Dedifferentiated amniotic fluid mesenchymal stem cell (primary cell): ENCODE results near the gene ZNF681.
"Not testable (repeated sequence)": the region's sequence is repeated elsewhere in the genome, so short reads cannot be mapped to it uniquely, and the experiment has no call there.

Source experiments
- DNase-seq: peaks from one replicate; pipeline ENCODE4 v3.0.0-alpha.2; 2016; ENCODE audit errors: extremely low spot score

The ZNF681 gene

DNA sequence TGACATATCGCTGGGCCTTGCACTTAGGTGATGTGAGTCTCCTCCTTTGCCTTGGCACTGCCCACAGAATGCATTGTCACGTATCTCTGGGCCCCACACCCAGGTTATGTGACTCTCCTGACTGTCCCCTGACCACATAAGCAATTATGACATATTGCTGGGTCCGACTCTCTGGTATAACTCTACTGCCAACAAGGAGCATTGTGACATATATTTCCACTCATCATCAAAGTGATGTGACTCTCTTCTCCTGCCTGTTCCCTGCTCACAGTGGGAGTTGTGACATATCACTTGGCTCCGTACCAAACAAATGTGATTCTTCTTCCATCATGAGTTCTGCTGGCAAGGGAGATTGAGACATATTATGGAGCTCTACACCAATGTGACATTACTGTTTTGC is 15.4 kb upstream of the ZNF681 start:
- no peak for DNase-seq

DNA sequence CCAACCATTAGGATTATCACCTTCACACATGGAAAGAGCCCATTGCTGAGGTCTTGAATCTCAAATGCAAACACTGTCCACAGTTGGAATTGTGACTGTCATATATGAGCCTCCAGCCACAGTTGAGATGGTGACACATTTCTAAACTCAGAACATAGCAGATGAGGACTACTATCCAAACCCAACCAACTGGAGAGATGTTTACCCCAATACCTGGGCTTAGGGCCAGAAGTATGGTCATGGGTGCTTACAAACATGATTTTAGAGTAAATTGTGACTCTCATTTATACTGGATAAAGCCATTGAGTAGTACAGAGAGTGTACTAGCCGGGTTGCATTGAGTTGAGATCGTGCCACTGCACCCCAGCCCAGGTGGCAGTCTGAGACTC is 14.0 kb upstream of the ZNF681 start:
- DNase-seq = no peak

DNA sequence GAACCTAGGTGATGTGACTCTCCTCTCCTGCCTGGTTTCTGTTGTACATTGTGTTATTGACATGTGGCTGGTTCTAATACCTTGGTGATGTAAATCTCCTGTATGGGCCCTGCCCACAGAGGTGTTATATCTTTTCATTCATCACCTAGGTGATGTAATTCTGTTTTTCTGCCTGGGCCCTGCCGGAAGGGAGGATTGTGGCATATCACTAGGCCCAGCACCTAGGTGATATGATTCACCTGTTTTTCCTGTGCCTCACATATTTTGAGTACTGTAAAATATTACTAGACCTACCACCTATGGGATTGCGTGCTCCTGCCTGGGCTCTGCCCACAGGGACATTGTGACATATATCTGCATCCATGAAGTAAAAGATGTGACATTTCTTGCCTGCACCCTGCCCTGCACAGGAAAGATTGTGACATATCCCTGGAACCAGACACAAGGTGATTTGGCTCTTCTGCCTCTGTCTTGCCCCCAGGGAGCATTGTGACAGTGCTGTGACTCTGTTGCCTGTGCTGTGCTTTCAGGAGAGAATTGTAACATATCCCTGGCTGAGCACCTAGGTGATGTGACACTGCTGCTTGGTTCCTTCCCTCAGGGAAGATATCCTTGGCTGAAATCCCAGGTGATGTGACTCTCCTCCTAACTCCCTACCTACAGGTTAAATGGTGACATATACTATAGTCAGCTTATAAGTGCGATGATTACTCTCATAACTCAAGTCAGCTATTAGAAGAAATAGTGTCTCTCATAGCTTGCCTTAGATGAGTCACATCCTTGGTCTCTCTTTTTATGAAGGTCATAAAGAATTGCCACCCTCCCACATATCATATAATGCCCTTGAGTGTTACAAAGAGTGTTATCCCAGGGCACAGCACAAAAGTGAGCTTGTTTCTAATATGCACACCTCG is 13.3 kb upstream of the ZNF681 start:
- DNase-seq = no peak

DNA sequence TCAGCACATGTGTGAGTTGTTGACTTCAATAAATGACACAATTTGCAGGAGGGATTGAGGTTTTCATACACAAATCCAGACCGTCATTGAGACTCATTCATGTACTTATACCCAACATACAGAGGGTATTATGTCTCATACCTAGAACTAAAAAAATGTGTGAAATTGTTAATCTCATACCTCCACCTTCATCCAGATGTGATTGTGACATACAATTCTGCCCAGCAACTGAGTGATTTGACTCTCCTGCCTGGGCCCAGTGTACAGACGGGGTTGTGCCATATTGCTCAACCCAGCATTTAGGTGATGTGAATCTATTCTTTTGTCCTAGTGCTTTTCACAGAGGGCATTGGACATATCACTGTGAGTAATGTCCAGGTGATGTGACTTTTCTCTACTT is 12.6 kb upstream of the ZNF681 start:
- no peak for DNase-seq

DNA sequence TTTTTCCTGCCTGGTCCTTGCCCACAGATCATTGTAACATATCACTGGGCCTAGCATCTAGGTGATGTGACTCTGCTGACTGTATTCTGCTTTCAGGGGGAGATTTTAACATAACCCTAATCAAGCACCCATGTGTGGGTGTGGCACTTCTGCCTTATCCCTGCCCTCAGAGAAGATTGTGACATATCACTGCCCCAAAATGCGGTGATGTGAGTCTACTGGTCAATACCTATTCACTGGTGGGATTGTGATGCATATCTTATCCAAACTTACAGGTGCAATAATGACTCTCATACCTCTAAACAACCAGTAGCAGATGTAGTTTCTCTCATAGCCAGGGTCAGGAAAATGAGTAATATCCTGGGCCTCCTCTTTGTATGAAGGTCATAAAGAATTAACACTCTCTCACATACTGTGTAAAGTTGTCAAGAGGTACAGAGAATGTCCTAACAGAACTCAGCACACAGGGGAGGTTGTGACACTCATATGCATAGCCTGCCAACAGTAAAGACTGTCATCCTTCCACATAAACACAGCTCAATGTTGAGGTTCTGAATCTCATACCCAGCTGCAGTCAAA is 12.1 kb upstream of the ZNF681 start:
- DNase-seq = no peak

DNA sequence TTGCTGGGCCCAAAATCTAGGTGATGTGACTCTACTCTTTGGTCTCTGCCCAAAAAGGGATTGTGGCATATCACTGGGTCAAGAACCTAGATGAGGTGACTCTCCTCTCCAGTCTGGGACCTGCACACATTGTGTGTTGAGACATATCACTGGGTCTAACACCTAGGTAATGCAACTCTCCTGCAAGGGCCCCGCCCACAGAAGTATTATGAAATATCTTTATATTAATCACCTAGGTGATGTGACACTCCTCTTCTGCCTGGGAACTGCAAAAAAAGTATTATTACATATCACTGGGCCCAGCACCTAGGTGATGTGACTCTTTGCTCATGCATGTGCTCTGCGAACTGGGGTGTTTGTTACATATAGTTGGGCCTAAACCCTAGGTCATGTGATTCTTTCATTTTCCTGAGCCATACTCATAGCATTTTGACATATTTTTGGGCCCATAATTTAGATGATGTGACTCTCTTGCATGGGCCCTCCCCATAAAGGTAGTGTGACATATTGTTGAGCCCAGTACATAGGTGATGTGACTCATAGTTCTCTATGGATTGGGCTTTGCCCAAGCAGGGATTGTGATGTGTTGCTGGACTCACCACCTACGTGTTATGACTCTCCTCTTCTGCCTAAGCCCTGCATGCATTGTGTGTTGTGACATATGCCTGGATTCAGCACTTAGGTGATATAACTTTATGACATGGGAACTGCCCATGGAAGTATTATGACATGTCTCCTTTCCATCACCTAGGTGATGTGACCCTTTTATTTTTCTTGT is 11.2 kb upstream of the ZNF681 start:
- no peak for DNase-seq

DNA sequence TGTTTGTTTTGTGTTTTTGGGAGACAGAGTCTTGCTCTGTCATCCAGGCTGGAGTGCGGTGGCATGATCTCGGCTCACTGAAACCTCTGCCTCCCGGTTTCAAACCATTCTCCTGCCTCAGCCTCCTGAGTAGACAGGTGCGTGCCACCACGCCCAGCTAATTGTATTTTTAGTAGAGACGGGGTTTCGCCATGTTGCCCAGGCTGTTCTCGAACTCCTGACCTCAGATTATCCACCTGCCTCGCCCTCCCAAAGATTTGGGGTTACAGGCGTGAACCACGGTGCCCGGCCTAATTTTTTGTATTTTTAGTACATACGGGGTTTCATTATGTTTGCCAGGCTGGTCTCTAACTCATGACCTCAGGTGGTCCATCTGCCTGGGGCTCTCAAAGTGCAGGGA is 8.3 kb upstream of the ZNF681 start:
- no peak for DNase-seq

DNA sequence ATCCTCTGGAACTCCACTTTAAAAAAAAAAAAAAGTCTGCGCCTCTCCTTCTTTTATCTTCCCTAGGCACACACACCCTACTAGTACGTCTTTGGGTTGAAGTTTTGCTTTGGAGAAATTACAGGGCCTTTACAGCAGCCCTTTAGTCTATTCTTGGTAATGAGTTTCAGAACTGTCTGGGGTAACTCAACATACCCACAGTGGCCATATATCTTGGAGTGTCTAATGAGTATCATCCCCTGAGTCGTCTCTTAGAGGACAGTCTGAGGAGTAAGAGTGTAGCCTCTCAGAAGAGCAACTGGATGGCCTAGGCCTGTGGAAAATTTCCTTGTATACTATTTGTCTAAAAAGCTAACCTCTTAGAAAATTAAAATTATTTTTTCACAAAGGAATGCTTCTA is 6.1 kb upstream of the ZNF681 start:
- DNase-seq = no peak

DNA sequence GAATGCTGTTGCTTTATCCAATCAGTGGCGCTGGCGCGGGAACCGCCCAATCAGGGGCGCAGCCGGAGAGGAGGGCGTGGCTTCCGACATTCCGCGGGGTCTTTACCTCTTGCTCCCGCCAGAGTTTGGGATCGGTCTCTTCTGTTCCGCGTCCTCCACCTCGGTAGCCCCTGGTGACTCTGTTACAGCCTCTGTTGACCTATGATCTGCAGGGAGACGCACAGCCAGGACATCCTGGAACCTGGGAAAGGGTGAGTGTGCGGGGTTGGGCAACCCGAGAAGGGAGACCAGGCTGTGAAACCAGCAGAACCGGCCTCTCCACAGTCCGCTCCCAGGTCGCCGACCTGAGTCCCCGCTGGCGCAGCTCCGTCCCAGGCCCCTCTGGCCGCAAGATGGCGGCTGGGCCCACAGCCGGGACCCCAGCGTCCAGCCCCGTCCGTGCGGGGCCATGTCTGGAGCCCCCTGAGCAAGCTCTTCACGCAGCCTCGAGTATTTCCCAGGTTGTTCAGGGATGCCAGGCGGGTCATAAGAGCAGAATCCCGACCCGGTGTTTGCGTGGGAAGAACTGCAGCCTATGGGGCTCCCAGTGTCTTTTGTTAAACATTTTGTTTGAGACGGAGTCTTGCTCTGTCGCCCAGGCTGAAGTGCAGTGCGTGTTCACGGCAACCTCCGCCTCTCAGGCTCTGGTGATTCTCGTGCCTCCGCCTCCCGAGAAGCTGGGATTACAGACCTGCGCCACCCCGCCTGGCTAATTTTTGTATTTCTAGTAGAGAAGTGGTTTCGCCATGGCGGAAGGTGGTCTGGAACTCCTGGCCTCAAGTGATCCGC is 4.4 kb upstream of the ZNF681 start:
- no peak for DNase-seq

DNA sequence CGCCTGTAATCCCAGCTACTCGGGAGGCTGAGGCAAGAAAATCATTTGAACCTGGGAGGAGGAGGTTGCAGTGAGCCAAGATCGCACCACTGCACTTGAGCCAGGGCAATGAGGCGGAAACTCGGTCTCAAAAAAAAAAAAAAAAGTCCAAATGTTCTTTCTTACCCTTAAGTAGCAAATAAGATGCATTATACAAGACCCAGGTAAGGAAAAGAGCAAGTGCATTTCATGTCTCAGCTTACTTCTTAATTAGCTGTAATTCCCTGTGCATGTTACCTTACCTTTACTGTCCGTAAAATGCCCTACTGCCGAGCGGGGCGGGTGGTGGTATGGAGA is 3.8 kb upstream of the ZNF681 start:
- DNase-seq = no peak

DNA sequence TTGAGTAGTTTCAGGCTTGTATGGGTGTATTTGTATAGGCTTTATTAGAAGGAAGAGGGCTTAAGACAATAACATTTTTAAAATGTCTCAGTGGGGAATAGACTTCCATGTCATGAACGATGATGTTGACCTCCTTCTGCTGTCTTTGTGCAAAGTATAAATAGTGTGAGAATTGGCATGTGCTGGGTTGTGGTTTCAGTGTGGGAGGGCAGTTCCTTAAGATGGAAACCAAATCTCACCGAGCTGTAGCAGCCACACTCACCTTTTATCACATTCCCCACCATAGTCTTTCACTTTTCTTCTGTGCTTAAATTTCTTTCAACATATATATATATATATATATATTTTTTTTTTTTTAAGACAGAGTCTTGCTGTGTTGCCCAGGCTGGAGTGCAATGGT is 1.6 kb upstream of the ZNF681 start:
- not testable (repeated sequence) for DNase-seq

DNA sequence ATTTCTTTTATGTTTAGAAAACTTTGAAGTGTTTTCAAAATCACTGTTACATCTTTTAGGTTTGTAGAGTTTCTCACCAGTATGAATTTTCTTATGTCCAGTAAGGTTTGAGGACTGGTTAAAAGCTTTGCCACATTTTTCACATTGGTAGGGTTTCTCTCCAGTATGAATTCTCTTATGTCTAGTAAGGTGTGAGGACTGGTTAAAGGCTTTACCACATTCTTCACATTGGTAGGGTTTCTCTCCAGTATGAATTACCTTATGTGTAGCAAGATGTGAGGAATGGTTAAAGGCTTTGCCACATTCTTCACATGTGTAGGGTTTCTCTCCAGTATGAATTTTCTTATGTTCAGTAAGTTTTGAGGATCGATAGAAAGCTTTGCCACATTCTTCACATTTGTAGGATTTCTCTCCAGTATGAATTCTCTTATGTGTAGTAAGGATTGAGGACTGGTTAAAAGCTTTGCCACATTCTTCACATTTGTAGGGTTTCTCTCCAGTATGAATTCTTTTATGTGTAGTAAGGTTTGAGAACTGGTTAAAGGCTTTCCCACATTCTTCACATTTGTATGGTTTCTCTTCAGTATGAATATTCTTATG is 15.0 kb downstream of the ZNF681 start:
- DNase-seq = not testable (repeated sequence)

DNA sequence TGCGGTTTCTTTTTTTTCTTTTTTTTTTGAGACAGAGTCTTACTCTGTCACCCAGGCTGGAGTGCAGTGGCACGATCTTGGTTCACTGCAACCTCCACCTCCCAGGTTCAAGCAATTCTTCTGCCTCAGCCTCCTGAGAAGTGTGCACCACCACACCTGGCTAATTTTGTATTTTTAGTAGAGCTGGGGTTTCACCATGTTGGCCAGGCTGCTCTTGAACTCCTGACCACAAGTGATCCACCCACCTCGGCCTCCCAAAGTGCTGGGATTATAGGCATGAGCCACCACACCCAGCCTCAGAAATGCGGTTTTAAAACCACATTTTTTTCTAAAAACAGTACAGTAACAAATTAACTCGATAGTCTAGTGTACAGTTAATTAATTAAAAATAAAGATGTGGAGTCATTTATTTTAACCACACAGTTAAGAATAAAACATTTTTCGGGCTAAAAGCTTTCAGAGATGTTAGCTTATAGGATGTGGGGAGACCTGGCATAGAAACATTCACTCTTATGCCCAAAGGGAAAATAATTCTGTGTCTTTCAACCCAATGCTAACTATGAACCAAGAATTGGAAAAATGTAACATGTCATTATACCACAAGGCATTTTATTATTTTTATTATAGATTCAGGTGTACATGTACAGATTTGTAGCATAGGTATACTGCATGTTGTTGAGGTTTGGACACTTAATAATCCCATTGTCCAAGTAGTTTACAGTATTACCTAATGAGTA is 27.8 kb downstream of the ZNF681 start:
- DNase-seq = not testable (repeated sequence)

DNA sequence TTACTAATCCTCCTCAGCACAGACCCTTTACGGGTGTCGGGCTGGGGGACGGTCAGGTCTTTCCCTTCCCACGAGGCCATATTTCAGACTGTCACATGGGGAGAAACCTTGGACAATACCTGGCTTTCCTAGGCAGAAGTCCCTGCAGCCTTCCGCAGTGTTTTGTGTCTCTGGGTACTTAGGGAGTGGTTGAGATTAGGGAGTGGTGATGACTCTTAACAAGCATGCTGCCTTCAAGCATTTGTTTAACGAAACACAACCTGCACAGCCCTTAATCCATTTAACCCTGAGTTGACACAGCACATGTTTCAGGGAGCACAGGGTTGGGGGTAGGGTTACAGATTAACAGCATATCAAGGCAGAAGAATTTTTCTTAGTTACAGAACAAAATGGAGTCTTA is 34.5 kb downstream of the ZNF681 start:
- not testable (repeated sequence) for DNase-seq

DNA sequence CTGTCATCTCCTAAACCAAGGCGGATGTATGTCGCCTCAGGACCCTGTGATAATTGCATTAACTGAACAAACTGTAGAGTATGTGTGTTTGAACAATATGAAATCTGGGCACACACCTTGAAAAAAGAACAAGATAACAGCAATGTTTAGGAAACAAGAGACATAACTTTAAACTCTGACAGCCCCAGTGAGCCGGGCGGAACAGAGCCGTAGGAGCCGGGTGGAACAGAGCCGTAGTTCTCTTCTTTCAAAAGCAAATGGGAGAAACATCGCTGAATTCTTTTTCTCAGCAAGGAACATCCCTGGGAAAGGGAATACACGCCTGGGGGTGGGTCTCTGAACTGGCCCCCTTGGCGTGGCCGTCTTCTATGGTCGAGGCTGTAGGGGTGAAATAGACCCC is 39.9 kb downstream of the ZNF681 start:
- no peak for DNase-seq

DNA sequence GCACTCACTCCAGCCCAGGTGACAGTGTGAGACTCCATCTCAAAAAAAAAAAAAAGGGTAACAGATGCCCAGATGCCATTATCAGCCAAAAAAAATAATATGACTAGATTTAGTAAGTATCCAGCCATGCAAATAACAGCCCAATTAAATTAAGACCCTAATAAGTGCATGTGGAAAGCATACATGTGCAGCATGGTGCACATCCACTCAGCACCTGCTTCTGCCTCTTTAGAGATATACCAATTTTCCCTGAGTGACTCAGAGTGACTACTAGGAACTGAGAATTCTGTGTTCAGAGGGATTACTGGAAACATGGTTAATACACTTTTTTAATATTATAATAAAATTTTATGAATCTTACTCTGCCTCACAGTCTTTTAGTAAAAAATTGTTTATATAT is 41.9 kb downstream of the ZNF681 start:
- no peak for DNase-seq

DNA sequence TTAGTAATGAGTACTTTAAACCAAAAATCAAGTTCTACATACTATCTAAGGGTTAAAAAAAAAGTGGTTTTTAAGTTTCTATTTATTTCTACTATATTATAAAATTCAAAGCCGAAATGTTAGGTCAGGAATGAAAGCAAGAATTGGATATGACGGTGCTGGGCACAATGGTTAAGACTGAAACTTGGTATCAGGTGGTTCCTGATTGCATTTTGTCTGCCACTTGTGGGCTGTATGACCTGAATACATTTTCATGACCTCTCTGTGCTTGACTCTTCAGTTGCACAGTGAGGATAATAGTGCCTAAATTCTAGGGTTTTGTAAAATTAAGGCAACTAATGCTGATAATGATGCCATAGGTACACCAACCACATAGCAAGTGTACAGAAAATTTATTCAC is 49.3 kb downstream of the ZNF681 start:
- DNase-seq = no peak

DNA sequence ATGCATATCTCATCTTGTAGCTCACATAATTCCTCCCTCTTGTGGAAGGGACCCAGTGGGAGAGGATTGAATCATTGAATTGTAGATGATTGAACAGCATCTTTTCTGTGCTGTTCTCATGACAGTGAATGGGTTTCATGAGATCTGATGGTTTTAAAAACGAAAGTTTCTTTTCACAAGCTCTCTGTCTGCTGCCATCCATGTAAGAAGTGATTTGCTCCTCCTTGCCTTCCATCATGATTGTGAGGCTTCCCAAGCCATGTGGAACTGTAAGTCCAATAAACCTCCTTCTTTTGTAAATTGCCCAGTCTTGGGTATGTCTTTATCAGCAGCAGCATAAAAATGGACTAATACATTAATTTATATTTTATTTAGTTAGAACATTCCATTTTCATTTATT is 52.0 kb downstream of the ZNF681 start:
- no peak for DNase-seq

DNA sequence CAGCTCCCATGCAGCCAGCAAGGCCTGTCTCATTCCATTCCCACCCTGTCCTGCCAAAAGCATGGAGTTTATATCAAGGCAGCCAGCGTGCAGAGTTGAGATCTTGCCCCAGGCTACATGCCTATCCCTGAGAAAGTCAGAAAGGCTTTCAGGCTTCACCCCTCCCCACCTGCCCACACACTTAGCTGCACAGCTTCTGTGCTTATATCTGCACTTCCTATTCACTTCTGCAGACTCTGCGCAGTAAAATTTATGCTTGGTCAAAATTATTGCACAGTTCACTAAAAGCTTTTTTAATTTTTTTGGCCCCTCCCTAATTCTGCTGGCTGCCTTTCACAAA is 59.2 kb downstream of the ZNF681 start:
- DNase-seq = no peak

DNA sequence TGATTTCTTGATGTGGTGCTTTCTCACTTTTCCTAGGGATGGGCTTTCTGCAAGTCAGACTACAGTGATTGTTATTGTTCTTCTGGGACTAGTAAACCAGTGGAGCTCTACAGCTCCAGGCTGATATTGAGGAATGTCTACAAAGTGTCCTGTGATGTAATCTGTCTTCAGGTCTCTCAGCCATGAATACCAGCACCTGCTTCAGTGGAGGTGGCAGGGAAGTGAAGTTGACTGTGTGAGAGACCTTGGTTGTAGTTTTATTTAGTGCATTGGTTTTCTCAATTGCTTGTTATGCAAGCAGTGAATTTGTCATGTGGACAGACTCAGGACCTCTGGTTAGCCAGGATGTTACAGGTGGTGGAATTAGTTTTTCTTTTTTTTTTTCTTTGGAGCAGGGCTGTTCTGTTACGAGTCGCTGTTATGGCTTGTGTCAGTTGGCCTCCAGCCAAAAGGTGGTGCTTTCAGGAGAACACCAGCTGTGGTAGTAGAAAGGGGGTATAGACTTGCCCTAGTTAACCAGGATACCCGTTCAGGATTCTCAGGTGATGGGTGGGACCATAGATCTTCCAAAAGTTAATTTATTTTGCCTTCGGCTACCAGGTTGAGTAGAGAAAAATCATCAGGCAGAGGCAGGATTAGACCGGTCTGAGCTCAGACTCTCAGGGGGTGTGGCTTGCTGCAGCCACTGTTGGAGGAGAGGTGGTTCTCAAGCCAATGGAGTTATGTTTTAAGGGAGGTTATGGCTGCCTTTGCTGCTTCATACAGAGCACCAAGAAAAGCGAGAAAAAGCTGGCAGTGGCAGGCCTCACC is 59.8 kb downstream of the ZNF681 start:
- DNase-seq = no peak
